Measurements from ENCODE around the gene ZNF598.

DNA sequence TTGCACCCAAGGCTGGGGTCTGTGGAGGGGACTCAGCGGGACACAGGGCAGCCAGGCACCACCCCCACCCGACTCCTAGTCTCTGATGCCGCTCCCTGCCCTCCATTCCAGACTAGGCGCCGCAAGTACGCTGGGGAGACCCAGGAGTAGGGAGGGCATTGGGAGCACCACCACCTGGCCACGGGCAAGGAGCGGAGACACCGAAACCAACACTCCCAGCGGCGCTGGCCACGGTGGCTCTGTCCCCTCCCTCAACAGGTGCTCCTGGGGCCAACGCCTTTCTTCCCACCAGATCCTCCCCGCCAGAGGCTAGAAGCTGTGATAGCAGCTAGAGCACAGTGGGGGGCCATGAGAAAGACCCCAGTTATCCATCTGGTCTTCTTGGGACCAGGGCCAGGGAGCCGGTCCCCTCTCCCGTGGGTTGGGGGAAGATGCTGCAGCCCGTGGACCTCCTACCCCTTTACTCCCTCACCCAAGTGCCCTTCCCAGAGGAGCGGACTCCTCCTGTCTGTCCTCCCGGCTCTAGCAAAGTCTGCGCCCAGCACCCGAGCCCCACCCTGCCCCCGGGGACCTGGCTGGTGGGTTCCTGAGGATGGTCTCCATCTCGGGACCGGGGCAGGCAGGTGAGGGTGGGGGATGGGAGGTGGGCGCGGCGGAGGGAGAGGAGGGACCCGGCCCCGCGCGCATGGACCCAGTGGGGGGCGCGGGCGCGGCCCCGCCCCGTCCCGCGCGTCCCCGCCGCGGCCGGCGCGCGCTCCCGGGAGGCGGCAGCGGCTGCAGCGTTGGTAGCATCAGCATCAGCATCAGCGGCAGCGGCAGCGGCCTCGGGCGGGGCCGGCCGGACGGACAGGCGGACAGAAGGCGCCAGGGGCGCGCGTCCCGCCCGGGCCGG lies 20.2 kb downstream of the ZNF598 start, which contains the start of gene SYNGR3:
- TF ChIP-seq TAF1 (IDR thresholded peaks at IDR 0.05; ENCODE audit: borderline replicate concordance, low read depth, low read length) (no peak), POLR2A (IDR thresholded peaks at IDR 0.05; ENCODE audit: low read depth, low read length) (no peak)
